Activated CD4-positive, alpha-beta T cell treated with anti-CD3 and anti-CD28 coated beads, Interleukin-2, amount 10 ng/mL, durations not matched to agents 24 days and 14 days (primary cell): Measurements from ENCODE around the gene RBL1. TPM values are rescaled to one million over a fixed set of nuclear protein-coding genes. Genes with fewer than 3 reads are reported as not detected.
"Not testable (repeated sequence)": the region's sequence is repeated elsewhere in the genome, so short reads cannot be mapped to it uniquely, and the experiment has no call there.

ENCODE experiments used
- DNase-seq: peaks from one replicate; pipeline ENCODE4 v3.0.0; 2022
- H3K27ac Mint-ChIP-seq: one replicate; pipeline ENCODE4 v1.8.0; 2022; ENCODE audit warnings: mild to moderate bottlenecking, mixed read lengths
- H3K27me3 Mint-ChIP-seq: one replicate; pipeline ENCODE4 v1.8.0; 2022; ENCODE audit warnings: mixed read lengths
- H3K36me3 Mint-ChIP-seq: one replicate; pipeline ENCODE4 v1.8.0; 2022; ENCODE audit warnings: low read depth, mild to moderate bottlenecking, mixed read lengths
- H3K4me1 Mint-ChIP-seq: one replicate; pipeline ENCODE4 v1.8.0; 2021; ENCODE audit warnings: mixed read lengths
- H3K4me3 Mint-ChIP-seq: one replicate; pipeline ENCODE4 v1.8.0; 2022; ENCODE audit warnings: mild to moderate bottlenecking, moderate library complexity, mixed read lengths
- H3K9me3 Mint-ChIP-seq: one replicate; pipeline ENCODE4 v1.8.0; 2021; ENCODE audit warnings: mixed read lengths
- intact Hi-C: fragments of 100-400 bp; cut with micrococcal nuclease; formaldehyde crosslinking; loops from one replicate; pipeline ENCODE4 v1.15.1; 2023
- total RNA-seq: library from RNA; stranded (reverse); gene quantifications from 2 replicates; pipeline ENCODE4 v1.2.3, GENCODE V29; 2022

RBL1 gene
- total RNA-seq, 1 donor from 2014 or later, result 50.9 TPM

GRCh38 chr20:37102571-37102970, 6.8 kb upstream of the RBL1 start:
- Mint-ChIP-seq H3K27ac (no peak overlapping the region), H3K27me3 (peaks cover 5% of the 10 kb centered on the region), H3K4me3 (no peak overlapping the region), H3K4me1 (no peaks in the 10 kb centered on the region), H3K36me3 (no peaks in the 10 kb centered on the region), H3K9me3 (no peaks in the 10 kb centered on the region)
- DNase-seq, result no peak
- intact Hi-C loops, result no loop called here

- H3K27ac Mint-ChIP-seq, result peak overlapping the region; percentile 99
- peaks cover 5% of the 10 kb centered on the region for H3K27me3 Mint-ChIP-seq
- H3K36me3 Mint-ChIP-seq, result peaks cover 28% of the 10 kb centered on the region
- intact Hi-C loops, result loop anchor here (5.0 kb wide), 1 partner anchor 431 kb away; the partner anchor contains the start of gene BLCAP
- peak overlapping the region; percentile 97 for H3K4me3 Mint-ChIP-seq
- no peaks in the 10 kb centered on the region for H3K9me3 Mint-ChIP-seq
- H3K4me1 Mint-ChIP-seq, result peaks cover 27% of the 10 kb centered on the region
- DNase-seq, result no peak
Measured at GRCh38 chr20:37096415-37097041, 731 bp upstream of the RBL1 start.

GRCh38 chr20:37095108-37095598, 644 bp downstream of the RBL1 start:
- H3K9me3 Mint-ChIP-seq, result no peaks in the 10 kb centered on the region
- DNase-seq, result peak; percentile 87
- intact Hi-C loops, result loop anchor here (1.0 to 5.0 kb wide), 3 partner anchors 14 to 432 kb away; partner anchors contain the start of gene BLCAP
- peaks cover 32% of the 10 kb centered on the region for H3K4me1 Mint-ChIP-seq
- peaks cover under 1% of the 10 kb centered on the region for H3K27me3 Mint-ChIP-seq
- H3K4me3 Mint-ChIP-seq, result peak overlapping the region; percentile 97
- H3K27ac Mint-ChIP-seq, result peak overlapping the region; percentile 99
- peaks cover 36% of the 10 kb centered on the region for H3K36me3 Mint-ChIP-seq

GRCh38 chr20:37090407-37090806, 5.4 kb downstream of the RBL1 start:
- H3K36me3 Mint-ChIP-seq, result peaks cover 62% of the 10 kb centered on the region
- H3K27me3 Mint-ChIP-seq, result no peaks in the 10 kb centered on the region
- intact Hi-C loops, result no loop called here
- peaks cover 35% of the 10 kb centered on the region for H3K4me1 Mint-ChIP-seq
- H3K4me3 Mint-ChIP-seq, result no peak overlapping the region
- no peak overlapping the region for H3K27ac Mint-ChIP-seq
- no peaks in the 10 kb centered on the region for H3K9me3 Mint-ChIP-seq
- DNase-seq, result no peak

GRCh38 chr20:37081717-37082289, 14.0 kb downstream of the RBL1 start:
- Mint-ChIP-seq H3K4me1 (peaks cover 32% of the 10 kb centered on the region), H3K4me3 (no peak overlapping the region), H3K27me3 (no peaks in the 10 kb centered on the region), H3K27ac (peak overlapping the region; percentile 49), H3K36me3 (peaks cover 63% of the 10 kb centered on the region), H3K9me3 (peaks cover 3% of the 10 kb centered on the region)
- intact Hi-C loops, result loop anchor here (1.0 to 5.0 kb wide), 3 partner anchors 13 to 74 kb away; partner anchors contain the start of gene RBL1
- peak; percentile 80 for DNase-seq

- no peak for DNase-seq
- Mint-ChIP-seq H3K27ac (no peak overlapping the region), H3K9me3 (peaks cover 3% of the 10 kb centered on the region), H3K36me3 (peaks cover 57% of the 10 kb centered on the region), H3K4me1 (peaks cover 50% of the 10 kb centered on the region), H3K4me3 (no peak overlapping the region), H3K27me3 (no peaks in the 10 kb centered on the region)
- intact Hi-C loops, result no loop called here
Measured at GRCh38 chr20:37077009-37077408, 18.8 kb downstream of the RBL1 start.

GRCh38 chr20:37075932-37076685, 19.7 kb downstream of the RBL1 start:
- Mint-ChIP-seq H3K27me3 (no peaks in the 10 kb centered on the region), H3K4me1 (peaks cover 51% of the 10 kb centered on the region), H3K36me3 (peaks cover 56% of the 10 kb centered on the region), H3K9me3 (peaks cover 3% of the 10 kb centered on the region), H3K4me3 (no peak overlapping the region), H3K27ac (no peak overlapping the region)
- intact Hi-C loops, result no loop called here
- no peak for DNase-seq

- Mint-ChIP-seq H3K4me1 (peaks cover 37% of the 10 kb centered on the region), H3K9me3 (no peaks in the 10 kb centered on the region), H3K27ac (peak overlapping the region; percentile 90), H3K27me3 (no peaks in the 10 kb centered on the region), H3K36me3 (peaks cover 36% of the 10 kb centered on the region), H3K4me3 (peak overlapping the region; percentile 61)
- no peak for DNase-seq
- intact Hi-C loops, result no loop called here
Measured at GRCh38 chr20:37072293-37073196, 23.3 kb downstream of the RBL1 start.

- intact Hi-C loops, result no loop called here
- Mint-ChIP-seq H3K36me3 (peaks cover 39% of the 10 kb centered on the region), H3K4me3 (peak overlapping the region; percentile 61), H3K27me3 (no peaks in the 10 kb centered on the region), H3K27ac (peak overlapping the region; percentile 90), H3K4me1 (peaks cover 34% of the 10 kb centered on the region), H3K9me3 (no peaks in the 10 kb centered on the region)
- peak; percentile 81 for DNase-seq
Measured at GRCh38 chr20:37071481-37071911, 24.3 kb downstream of the RBL1 start.

- intact Hi-C loops, DNase-seq, H3K27ac Mint-ChIP-seq, H3K27me3 Mint-ChIP-seq, H3K4me3 Mint-ChIP-seq, H3K9me3 Mint-ChIP-seq: not testable (repeated sequence)
- peaks cover 32% of the 10 kb centered on the region for H3K4me1 Mint-ChIP-seq
- H3K36me3 Mint-ChIP-seq, result peaks cover 41% of the 10 kb centered on the region
Measured at GRCh38 chr20:37069563-37069962, 26.2 kb downstream of the RBL1 start.

GRCh38 chr20:37066168-37066567, 29.6 kb downstream of the RBL1 start:
- no peaks in the 10 kb centered on the region for H3K27me3 Mint-ChIP-seq
- DNase-seq, result no peak
- H3K27ac Mint-ChIP-seq, result peak overlapping the region; percentile 74
- H3K36me3 Mint-ChIP-seq, result peaks cover 41% of the 10 kb centered on the region
- intact Hi-C loops, result no loop called here
- peaks cover 9% of the 10 kb centered on the region for H3K4me1 Mint-ChIP-seq
- no peaks in the 10 kb centered on the region for H3K9me3 Mint-ChIP-seq
- H3K4me3 Mint-ChIP-seq, result no peak overlapping the region

- peaks cover 2% of the 10 kb centered on the region for H3K4me1 Mint-ChIP-seq
- no peak for DNase-seq
- no peak overlapping the region for H3K27ac Mint-ChIP-seq
- peaks cover 73% of the 10 kb centered on the region for H3K36me3 Mint-ChIP-seq
- H3K9me3 Mint-ChIP-seq, result no peaks in the 10 kb centered on the region
- intact Hi-C loops, result no loop called here
- H3K27me3 Mint-ChIP-seq, result no peaks in the 10 kb centered on the region
- H3K4me3 Mint-ChIP-seq, result no peak overlapping the region
Measured at GRCh38 chr20:37055276-37055675, 40.5 kb downstream of the RBL1 start.

GRCh38 chr20:37053230-37053950, 42.4 kb downstream of the RBL1 start:
- H3K36me3 Mint-ChIP-seq, result peaks cover 73% of the 10 kb centered on the region
- intact Hi-C loops, result no loop called here
- DNase-seq, result no peak
- H3K27ac Mint-ChIP-seq, result peak overlapping the region; percentile 39
- no peaks in the 10 kb centered on the region for H3K9me3 Mint-ChIP-seq
- no peak overlapping the region for H3K4me3 Mint-ChIP-seq
- H3K4me1 Mint-ChIP-seq, result peaks cover 2% of the 10 kb centered on the region
- H3K27me3 Mint-ChIP-seq, result no peaks in the 10 kb centered on the region
